Spleen (tissue), 11 donors: ENCODE data around the gene KCNT1. TPM values are rescaled to one million over a fixed set of nuclear protein-coding genes. Genes with fewer than 3 reads are reported as not detected.

Experiments
- DNase-seq: peaks from one replicate; pipeline ENCODE4 v3.0.0-alpha.2; 2020
- H3K27ac ChIP-seq, 8 donors: fragments of 200-600 bp; sonication (generic) in 7 of 8; 1 replicate in 4 of 8; 2 replicates in 4 of 8; pipeline versions ENCODE4 v1.5.0 to v1.8.0; 2016 to 2021; ENCODE audit warnings: inconsistent platforms in 4 of 8, mild to moderate bottlenecking in 4 of 8, moderate library complexity in 1 of 8
- H3K27me3 ChIP-seq, 7 donors: fragments of 200-600 bp; sonication (generic) in 6 of 7; replicated peaks in 1 of 7; 1 replicate in 4 of 7; 2 replicates in 3 of 7; pipeline versions ENCODE4 v1.5.0 to v1.8.0; 2016 to 2021; ENCODE audit warnings: inconsistent platforms in 3 of 7, mild to moderate bottlenecking in 1 of 7
- H3K36me3 ChIP-seq, 6 donors: fragments of 200-600 bp; sonication (generic) in 5 of 6; 1 replicate in 4 of 6; 2 replicates in 2 of 6; pipeline versions ENCODE4 v1.5.0 to v1.8.0; 2016 to 2021; ENCODE audit warnings: inconsistent platforms in 2 of 6
- H3K4me1 ChIP-seq, 6 donors: fragments of 200-600 bp; sonication (generic) in 5 of 6; 1 replicate in 3 of 6; 2 replicates in 3 of 6; pipeline versions ENCODE4 v1.5.0 to v1.8.0; 2016 to 2021; ENCODE audit warnings: inconsistent platforms in 3 of 6
- H3K4me3 ChIP-seq, 8 donors: fragments of 200-600 bp; sonication (generic) in 7 of 8; 1 replicate in 4 of 8; 2 replicates in 4 of 8; pipeline versions ENCODE4 v1.5.0 to v1.8.0; 2016 to 2021; ENCODE audit warnings: inconsistent platforms in 4 of 8, mild to moderate bottlenecking in 4 of 8, moderate library complexity in 2 of 8
- H3K9me3 ChIP-seq, 8 donors: fragments of 200-600 bp; sonication (generic) in 7 of 8; 1 replicate in 4 of 8; 2 replicates in 4 of 8; pipeline versions ENCODE4 v1.5.0 to v1.8.0; 2016 to 2021; ENCODE audit warnings: inconsistent platforms in 4 of 8
- CTCF ChIP-seq, 11 experiments: fragments of 200-600 bp in 7 of 11; fragments of 450-650 bp in 4 of 11; sonication (generic) in 4 of 11; IDR thresholded peaks in 8 of 11; conservative IDR thresholded peaks in 3 of 11; 1 replicate in 7 of 11; 2 replicates in 4 of 11; pipeline versions ENCODE4 v1.4.0 to v1.8.0; 2016 to 2021; ENCODE audit warnings: antibody characterized with exemption in 11 of 11, inconsistent platforms in 4 of 11, mild to moderate bottlenecking in 1 of 11
- POLR2A ChIP-seq, 3 donors: fragments of 450-650 bp; IDR thresholded peaks; one replicate each; pipeline ENCODE4 v1.5.1; 2017; ENCODE audit warnings: antibody characterized with exemption in 3 of 3, mild to moderate bottlenecking in 1 of 3
- POLR2AphosphoS5 ChIP-seq, 3 donors: sonication (generic); formaldehyde crosslinking; IDR thresholded peaks; one replicate each; pipeline ENCODE4 v1.5.1; 2017; ENCODE audit warnings: antibody characterized with exemption in 3 of 3
- WGBS, 5 donors: extraction: QIAGEN DNeasy Blood & Tissue Kit in 3 of 5; methylation state at CpG; one replicate each; pipeline versions ENCODE4 v1.1.5 to v1.1.7; 2013 to 2018; 5-methylcytosine and 5-hydroxymethylcytosine counted together
- intact Hi-C: fragments of 100-400 bp; cut with DNase I; formaldehyde crosslinking; loops from one replicate; pipeline ENCODE4 v1.15.0; 2023; ENCODE audit warnings: low total_unique reads
- polyA plus RNA-seq, 3 donors: library from polyadenylated mRNA; stranded (reverse); fragments of 200-250 nt; gene quantifications; one replicate each; pipeline ENCODE4 v1.2.1, GENCODE V29; 2013
- total RNA-seq, 7 donors: library from RNA; depleted of rRNA in 3 of 7; stranded (reverse); fragments of >200 nt in 3 of 7; fragmentation: NEBNext Ultra II Directional in 4 of 7; extraction: Animal tissue kit (Norgen Biotek cat#: 25700) in 4 of 7; gene quantifications; one replicate each; pipeline versions ENCODE4 v1.1.0 to v1.2.1, GENCODE V29; 2016 to 2021
- donor health status: healthy with polysubstance abuse.
- donor health status: DM: no; HTN: no; CAD: no; lungs with moderate emphysema.
- donor health status: DM: no; HTN: no; CAD: no.
- donor health status: Bipolar disorder and iron deficiency.
- donor health status: healthy.
- donor health status: DM: no; HTN: no; CAD: no.
- donor health status: DM: yes; HTN: yes; CAD: no.

KCNT1 gene
- total and polyA plus RNA-seq, 10 donors: 1.0 to 41.5 (median 19.8) TPM

- no peaks in the 10 kb centered on the region for H3K27me3 ChIP-seq
- intact Hi-C loops: no loop called here
- TF ChIP-seq POLR2AphosphoS5 (IDR thresholded peaks at IDR 0.05): no peak
- no peak for TF ChIP-seq POLR2A (IDR thresholded peaks at IDR 0.05)
- TF ChIP-seq CTCF (IDR thresholded peaks at IDR 0.05 in 8 of 11, conservative IDR thresholded peaks at IDR 0.05 in 3 of 11): no peak
- H3K36me3 ChIP-seq: peaks cover 0 to 51% (median 0%) of the 10 kb centered on the region in 6 donors
- 89 to 96% (median 91%) methylated on average over 11 to 21 of the region's 21 CpGs for WGBS, 5 donors
- no peak overlapping the region for H3K27ac ChIP-seq
- no peaks in the 10 kb centered on the region for H3K4me1 ChIP-seq
- DNase-seq: no peak
- H3K4me3 ChIP-seq: no peak overlapping the region
- H3K9me3 ChIP-seq: peaks cover 0 to 8% (median 0%) of the 10 kb centered on the region in 8 donors
These were observed 56.1 kb downstream of the KCNT1 start for GRCh38 chr9:135758056-135758455.

DNA sequence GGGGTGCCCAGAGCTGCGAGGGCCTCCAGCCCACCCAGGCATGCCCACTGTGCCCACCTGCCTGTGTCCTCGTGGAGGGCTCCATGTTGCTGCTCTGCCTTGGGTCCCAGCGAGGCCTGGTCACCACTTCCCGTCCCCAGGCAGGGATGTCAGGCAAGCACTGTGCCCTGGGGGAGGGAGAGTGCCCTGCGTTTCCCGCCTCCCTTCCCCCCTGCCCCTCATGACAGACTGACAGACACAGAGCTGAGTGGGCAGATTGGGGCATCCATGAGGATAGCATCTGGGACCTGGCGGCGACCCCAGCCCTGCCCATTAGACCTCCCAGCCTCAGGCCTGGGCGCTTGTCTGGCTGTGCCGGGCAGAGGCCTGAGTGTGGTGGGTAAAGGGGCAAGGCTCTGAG lies 56.9 kb downstream of the KCNT1 start:
- no peak for TF ChIP-seq POLR2AphosphoS5 (IDR thresholded peaks at IDR 0.05)
- TF ChIP-seq CTCF (IDR thresholded peaks at IDR 0.05 in 8 of 11, conservative IDR thresholded peaks at IDR 0.05 in 3 of 11): no peak
- no peak for TF ChIP-seq POLR2A (IDR thresholded peaks at IDR 0.05)
- H3K36me3 ChIP-seq: peaks cover 0 to 52% (median 0%) of the 10 kb centered on the region in 6 donors
- no peaks in the 10 kb centered on the region for H3K27me3 ChIP-seq
- H3K4me3 ChIP-seq: no peak overlapping the region
- H3K4me1 ChIP-seq: no peaks in the 10 kb centered on the region
- intact Hi-C loops: no loop called here
- no peak overlapping the region for H3K27ac ChIP-seq
- H3K9me3 ChIP-seq: peaks cover 0 to 8% (median 0%) of the 10 kb centered on the region in 8 donors
- WGBS, 5 donors: 63 to 95% (median 88%) methylated on average over 4 to 10 of the region's 10 CpGs
- DNase-seq: no peak

DNA sequence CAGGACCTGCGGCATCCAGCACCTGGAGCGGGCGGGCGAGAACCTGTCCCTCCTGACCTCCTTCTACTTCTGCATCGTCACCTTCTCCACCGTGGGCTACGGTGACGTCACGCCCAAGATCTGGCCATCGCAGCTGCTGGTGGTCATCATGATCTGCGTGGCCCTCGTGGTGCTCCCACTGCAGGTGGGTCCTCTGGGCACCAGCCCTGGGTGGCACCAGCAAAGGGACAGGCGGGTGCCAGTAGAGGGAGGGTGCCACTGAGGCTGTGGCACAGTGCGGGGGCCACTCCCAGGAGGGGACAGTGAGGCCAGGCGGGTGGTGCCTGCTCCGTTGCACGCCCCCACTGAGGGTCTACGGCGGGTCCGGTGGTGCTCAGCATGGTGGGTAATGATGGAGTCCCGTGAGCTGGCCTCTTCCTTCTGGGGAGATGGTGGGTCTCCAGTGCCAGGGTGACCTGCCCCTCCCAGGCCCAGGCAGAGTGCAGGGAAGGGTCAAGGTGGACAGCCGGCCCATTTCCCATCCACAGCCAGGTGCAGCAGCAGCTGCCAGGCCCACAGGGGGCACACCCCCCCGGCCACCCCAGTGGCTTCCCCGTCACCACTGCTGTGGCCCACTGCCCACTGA lies 57.8 kb downstream of the KCNT1 start:
- Histone ChIP-seq H3K4me1 (no peaks in the 10 kb centered on the region), H3K36me3 (peaks cover 0 to 52% (median 0%) of the 10 kb centered on the region in 6 donors), H3K4me3 (no peak overlapping the region), H3K27ac (no peak overlapping the region), H3K9me3 (peaks cover 0 to 8% (median 0%) of the 10 kb centered on the region in 8 donors), H3K27me3 (no peaks in the 10 kb centered on the region)
- WGBS, 5 donors: 87 to 95% (median 93%) methylated on average over 8 to 24 of the region's 24 CpGs
- intact Hi-C loops: no loop called here
- DNase-seq: no peak
- TF ChIP-seq CTCF (IDR thresholded peaks at IDR 0.05 in 8 of 11, conservative IDR thresholded peaks at IDR 0.05 in 3 of 11) (no peak), POLR2AphosphoS5 (IDR thresholded peaks at IDR 0.05) (no peak), POLR2A (IDR thresholded peaks at IDR 0.05) (no peak)

GRCh38 chr9:135760465-135760864 lies 58.5 kb downstream of the KCNT1 start:
- TF ChIP-seq CTCF (IDR thresholded peaks at IDR 0.05 in 8 of 11, conservative IDR thresholded peaks at IDR 0.05 in 3 of 11) (no peak), POLR2AphosphoS5 (IDR thresholded peaks at IDR 0.05) (no peak), POLR2A (IDR thresholded peaks at IDR 0.05) (no peak)
- intact Hi-C loops: no loop called here
- Histone ChIP-seq H3K27ac (no peak overlapping the region), H3K36me3 (peaks cover 0 to 56% (median 0%) of the 10 kb centered on the region in 6 donors), H3K4me3 (no peak overlapping the region), H3K9me3 (peaks cover 0 to 12% (median 5%) of the 10 kb centered on the region in 8 donors), H3K4me1 (no peaks in the 10 kb centered on the region), H3K27me3 (no peaks in the 10 kb centered on the region)
- WGBS, 5 donors: 84 to 93% (median 88%) methylated on average over 11 to 12 of the region's 12 CpGs
- no peak for DNase-seq
